Activated gamma-delta T cell treated with anti-CD3 and anti-CD28 coated beads, Interleukin-2, amount 50 U/mL, for 16 hours (primary cell): ENCODE measurements around the gene MIXL1.
A peak's percentile ranks its signal among the peaks of the same experiment; 100 is the strongest.
"Not testable (repeated sequence)": the region's sequence is repeated elsewhere in the genome, so short reads cannot be mapped to it uniquely, and the experiment has no call there.

Experiments
- DNase-seq: peaks from one replicate; pipeline ENCODE4 v3.0.0-alpha.2; 2020; ENCODE audit warnings: low read depth

MIXL1 gene

DNA sequence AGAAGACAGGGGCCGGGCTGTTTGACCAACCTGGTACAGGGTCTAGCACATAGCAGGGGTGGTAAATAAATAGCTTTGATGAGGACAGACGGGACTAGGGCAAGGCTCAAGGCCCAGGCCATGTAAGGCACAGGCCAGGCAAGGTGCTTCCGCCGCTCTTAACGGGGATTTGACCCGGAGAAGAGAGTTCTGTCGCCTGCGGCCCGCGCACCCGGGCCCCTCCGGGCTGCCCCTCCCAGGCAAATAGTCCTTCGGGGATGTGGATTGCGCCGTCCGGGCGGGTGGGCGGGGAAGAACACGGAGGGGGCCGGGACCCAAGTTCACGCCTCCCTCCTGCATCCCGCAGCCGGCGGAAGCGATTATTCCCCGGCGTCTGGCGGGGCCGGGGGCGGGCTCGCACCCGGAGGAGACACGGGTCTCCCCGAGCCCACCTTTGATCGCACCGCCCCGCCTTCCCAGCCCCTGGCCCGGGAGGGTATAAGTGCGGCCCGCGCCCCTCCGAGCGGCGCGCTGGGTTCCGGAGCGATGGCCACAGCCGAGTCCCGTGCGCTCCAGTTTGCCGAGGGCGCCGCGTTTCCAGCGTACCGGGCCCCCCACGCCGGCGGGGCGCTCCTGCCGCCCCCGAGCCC is at the start of gene MIXL1:
Gene MIXL1 (plus strand): TSS at position 508 of the 629 bp plus-strand sequence. CDS start 18 bp downstream, at position 526.
- DNase-seq = no peak

DNA sequence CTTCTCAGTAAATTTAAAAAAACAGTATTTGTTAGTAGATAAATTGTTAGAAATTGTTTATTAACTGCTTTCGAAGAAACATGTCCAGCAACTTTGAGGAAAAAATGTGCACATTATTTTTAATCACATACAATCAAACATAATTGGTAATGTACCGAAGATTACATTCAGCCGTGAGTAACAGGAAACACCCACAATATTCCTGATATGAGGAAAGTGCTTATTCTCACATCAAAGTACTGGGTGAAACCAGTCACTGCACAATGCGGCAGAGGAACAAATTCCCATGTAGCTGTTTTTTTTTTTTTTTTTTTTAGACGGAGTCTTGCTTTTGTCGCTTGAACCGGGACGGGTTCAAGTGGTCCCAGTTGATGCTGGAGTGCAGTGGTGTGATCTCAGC is 46.6 kb upstream of the MIXL1 start:
- no peak for DNase-seq

DNA sequence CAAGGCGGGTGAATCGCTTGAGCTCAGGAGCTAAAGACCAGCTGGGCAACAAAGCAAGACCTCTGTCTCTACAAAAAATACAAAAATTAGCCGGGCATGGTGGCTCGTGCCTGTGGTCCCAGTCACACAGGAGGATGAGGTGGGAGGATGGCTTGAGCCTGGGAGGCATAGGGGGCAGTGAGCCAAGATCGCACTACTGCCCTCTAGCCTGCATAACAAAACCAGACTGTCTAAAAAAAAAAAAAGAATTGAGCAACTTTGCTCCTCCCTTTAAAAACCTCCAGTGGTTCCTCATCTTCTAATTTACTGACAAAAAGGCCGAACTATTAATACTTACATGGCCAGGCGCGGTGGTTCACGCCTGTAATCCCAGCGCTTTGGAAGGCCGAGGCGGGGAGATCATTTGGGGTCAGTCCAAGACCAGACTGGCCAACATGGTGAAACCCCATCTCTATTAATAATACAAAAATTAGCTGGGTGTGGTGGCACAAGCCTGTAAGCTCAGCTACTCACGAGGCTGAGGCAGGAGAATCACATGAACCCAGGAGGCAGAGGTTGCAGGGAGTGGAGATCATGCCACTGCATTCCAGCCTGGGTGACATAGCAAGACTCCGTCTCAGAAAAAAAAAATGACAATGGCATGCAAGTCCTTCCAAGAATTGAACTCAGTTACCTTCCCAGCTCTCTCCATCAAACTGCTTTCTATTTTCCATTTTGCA is 41.3 kb upstream of the MIXL1 start:
- no peak for DNase-seq

DNA sequence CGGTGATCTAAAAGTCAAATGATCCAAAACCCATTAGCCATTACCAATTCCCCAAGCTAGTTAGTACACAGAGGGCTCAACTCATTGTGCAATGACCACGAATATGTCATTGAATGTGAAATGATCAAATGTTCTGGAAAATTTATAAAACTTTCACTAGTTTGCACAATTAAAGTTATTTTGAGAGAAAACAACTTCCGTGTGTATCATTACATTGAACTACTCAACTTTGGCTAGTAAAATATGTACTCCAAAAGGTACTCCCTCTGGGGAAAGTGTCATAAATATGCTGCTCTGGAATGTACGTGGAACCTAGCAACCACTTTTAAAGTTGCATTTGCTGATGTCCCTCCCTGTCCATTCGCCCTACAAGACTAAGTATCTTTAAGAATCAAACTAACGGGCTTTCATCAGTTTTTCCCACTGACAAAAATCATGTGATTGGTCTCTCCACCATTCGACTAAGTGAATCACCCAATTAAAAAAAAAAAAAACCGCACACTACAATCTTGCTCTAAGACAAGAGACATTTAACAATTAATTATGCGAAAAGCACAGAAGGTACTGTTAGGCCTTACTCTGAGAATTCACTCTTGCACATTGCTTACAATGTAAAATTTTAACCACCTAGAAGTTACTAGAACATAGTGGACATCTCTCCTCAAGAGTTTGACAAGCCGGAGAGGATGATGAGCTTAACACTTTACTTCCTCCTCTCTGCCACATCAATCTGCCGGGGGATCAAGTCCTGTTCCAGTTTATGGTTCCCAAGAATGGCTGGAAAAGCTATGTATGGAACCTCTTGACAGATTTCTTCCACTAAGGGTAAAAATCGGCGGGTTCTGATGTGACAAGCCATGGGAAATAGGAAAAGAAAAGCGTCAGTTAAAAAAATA is 38.1 kb upstream of the MIXL1 start:
- DNase-seq = no peak

DNA sequence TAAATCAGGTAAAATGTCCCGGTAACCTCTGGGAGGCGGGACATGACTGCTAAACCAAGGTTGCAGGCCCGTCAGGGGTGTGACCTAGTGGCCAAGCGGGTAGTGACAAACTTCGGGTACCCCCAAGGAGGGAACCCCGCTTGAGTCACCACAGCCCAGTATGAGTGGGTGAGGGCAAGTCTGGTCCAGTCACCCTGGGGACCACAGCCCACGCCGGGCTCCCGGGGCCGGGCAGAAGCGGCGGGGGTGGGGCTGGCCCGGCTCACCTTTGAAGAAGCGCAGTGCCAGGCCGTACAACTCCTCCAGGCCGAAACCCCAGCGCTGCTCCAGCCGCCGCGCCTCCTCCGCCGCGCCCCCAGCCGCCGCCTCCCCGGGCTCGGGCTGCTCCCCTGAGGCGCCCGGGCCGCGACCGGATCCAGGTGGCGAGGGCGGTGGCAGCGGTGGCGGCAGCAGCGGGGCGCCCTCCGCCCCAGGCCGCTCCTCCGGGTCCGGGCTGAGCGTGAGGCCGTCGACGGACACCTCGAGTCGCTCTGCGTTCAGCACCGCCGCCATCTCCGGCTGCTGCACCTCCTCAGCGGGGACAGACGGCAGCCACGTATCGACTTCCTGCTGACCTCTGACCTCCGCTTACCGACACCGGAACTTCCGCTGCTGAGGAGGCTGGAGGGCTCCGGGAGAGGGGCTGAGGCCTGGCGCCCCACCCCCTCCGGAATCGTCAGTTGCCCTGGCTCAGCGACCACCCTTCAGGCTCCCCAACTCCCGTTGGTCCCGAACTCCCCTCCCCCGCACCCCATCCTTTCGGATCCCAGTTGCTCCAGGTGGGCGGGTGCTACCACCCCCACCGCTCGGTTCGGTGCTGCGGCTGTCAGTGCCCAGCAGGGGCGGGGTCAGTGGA is 37.1 kb upstream of the MIXL1 start, which contains the start of gene ACBD3:
Gene ACBD3 (minus strand): TSS at position 618 of the 895 bp plus-strand sequence. CDS start 66 bp downstream, at position 552.
- DNase-seq = peak; percentile 74

DNA sequence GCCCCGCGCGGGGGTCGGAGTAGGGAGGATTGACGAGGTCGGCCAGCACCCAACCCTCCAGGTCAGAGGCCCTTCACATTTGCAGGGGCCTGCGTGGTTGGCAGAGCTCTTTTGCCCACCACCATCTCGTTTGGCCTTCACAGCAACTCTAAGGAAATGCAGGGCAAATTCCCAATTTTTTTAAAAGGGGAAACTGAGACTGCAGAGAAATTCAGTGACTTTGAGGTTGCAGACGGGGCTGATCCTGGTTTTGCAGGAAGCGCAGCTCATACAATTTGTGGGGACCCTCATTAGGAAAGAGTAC is 36.5 kb upstream of the MIXL1 start:
- DNase-seq = no peak

DNA sequence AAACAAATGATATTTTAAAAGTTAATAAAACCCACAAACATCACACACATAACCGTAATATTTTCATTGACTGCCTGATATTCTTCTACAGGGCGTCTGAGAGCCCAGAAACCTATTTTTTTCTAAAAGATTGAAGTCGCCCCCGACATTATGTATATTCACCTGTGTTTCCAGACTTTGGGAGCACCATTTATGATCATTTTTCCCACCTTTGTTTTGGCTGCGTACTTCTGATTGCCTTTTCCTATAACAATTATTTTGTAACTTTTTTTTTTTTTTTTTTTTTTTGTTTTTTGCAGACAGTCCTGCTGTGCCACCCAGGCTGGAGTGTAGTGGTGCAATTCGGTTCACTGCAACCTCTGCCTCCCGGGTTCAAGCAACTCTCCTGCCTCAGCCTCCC is 36.1 kb upstream of the MIXL1 start:
- no peak for DNase-seq

DNA sequence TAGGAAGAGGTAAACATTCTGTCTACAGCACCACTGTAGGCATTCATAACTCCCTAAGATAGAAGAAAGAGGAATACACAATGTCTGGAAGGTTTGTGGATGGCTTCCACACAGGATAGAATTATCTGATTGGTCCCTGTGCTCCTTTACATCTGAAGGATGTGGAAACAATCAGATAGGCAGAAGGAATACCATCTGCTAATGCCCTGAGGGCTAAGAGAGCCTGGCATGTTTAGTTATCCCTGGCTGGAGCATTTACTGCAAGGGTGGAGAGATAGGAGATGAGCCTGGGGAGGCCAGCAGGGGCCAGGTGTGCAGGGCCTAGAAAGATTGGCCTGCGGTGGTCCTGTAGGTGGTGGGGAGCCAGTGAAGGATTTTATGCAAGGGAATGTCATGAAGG is 28.3 kb upstream of the MIXL1 start:
- DNase-seq = no peak

DNA sequence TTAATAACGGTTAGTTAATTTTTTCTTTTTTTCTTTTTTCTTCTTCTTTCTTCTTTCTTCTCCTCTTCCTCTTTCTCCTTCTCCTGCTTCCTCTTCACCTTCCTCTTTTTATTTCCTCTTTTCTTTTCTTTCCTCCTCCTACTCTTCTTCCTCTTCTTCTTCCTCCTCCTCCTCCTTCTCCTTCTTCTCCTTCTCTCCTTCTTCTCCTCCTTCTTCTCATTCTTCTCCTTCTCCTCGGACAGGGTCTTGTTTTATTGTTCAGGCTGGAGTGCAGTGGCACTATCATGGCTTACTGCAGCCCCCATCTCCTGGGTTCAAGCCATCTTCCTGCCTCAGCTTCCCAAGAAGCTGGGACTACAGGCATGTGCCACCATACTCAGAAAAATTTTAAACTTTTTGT is 23.5 kb upstream of the MIXL1 start:
- no peak for DNase-seq

DNA sequence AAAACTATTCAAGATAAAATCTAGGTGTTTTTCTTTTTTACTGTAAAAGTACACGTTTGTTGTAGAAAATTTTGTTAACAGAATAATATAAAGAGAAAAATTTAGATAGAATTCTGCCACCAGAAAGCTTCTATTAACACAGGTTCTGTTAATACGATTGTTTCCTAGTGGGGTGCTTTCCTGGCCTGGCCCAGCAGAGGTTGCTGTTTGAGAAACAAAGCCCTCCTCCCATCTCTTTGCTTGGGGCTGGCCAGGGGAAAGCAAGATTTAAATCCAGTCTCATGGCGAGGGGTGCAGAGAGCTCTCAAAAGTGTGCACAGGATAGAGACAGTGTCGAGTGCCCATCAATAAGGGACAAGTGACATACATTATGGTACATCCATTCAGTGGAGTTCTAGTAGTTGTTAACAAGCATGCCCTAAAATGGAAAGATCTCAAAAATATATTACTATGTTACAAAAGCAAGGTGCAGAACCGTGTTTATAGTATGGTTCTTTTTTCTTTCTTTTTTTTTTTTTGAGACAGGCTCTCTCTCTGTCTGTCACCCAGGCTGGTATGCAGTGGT is 22.4 kb upstream of the MIXL1 start:
- no peak for DNase-seq

DNA sequence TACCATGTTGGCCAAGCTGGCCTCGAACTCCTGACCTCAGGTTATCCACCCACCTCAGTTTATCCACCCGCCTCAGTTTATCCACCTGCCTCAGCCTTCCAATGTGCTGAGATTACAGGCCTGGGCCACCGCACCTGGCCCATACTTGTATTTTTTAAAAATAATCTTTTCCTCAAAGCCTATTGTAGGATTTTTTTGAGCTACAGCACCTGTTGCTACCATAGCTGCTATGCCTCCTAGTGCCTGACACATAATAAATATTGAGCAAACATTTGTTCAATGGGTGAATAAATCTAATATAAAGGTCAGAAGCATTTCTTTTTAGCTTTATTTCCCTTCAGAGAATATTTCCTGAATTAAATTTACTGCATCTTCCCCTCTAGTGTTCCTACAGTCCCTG is 21.2 kb upstream of the MIXL1 start:
- no peak for DNase-seq

DNA sequence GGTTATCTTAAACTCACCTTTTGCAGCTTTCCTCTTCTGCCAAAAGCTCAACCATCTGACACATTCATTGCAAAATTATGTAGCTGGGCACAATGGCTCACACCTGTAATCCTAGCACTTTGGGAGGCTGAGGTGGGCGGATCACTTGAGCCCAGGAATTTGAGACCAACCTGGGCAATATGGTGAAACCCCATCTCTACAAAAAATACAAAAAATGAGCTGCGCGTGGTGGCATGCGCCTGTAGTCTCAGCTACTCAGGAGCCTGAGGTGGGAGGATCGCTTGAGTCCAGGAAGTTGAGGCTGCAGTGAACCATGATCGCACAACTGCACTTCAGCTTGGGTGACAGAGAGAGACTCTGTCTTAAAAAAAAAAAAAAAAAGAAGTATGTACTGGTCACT is 20.8 kb upstream of the MIXL1 start:
- DNase-seq = not testable (repeated sequence)

DNA sequence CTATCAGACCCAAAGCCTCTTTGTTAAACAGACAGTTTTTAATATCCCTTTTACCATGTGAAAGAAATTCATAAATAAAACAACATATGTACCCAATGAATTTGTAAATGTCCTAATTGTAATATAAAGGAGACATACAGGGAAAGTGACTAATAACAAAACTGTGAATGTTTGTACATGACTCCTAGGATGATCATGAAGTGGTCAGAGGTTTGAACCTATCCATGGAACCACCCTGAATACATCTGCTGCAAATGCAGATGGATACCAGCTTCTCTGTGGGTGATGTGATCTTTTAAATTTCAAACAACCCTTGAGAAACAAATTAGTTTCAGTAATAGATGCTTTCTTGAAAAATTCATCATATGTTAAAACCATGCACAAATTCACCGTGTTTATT is 20.2 kb upstream of the MIXL1 start:
- DNase-seq = no peak

DNA sequence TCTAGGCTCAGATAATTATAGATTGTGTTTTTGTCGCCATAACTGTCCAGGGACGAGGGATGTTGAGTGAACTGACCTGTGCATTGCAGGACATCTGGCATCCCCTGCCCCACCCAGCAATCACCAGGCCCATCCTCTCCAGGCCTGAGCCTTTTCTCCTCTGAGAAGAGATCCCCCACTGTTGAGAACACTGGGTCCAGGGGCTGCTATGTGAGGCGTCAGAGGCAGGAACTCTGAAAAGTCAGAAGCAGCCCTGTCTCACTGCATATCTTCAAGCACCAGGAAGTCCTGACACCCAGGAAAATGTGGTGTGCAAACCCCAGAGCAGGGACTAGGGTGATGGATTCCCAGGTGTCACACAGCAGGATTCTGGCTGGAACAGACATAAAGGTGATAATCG is 19.8 kb upstream of the MIXL1 start:
- no peak for DNase-seq

DNA sequence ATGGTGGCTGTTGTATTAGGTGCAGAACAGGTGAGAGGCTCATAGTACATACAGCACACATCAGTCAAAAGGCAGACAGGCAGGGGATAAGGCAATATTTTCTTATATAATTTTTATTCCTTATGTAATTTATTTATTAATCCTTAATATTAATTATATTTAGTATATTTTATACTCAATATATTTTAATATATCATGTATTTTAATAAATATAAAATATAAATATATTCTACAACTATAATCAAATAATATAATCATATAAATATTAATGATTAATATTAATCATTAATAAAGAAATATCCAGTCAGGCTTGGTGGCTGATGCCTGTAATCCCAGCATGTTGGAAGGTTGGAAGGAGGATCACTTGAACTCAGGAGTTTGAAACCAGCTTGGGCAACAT is 19.3 kb upstream of the MIXL1 start:
- DNase-seq = no peak

DNA sequence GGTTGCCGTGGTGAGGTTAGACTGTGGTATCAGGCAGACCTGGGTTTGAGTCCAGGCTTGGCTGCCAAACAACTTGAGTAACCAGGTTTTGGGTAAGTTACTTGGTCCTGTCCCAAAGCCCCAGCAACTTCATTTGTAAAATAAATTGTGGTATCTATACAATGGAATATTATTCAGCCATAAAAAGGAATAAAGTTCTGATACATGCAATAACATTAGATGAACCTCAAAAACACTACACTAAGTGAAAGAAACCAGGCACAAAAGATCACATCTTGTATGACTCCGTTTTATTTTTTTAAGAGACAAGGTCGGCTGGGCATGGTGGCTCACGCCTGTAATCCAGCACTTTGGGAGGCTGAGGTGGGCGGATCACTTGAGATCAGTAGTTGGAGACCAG is 16.4 kb upstream of the MIXL1 start:
- DNase-seq = no peak

DNA sequence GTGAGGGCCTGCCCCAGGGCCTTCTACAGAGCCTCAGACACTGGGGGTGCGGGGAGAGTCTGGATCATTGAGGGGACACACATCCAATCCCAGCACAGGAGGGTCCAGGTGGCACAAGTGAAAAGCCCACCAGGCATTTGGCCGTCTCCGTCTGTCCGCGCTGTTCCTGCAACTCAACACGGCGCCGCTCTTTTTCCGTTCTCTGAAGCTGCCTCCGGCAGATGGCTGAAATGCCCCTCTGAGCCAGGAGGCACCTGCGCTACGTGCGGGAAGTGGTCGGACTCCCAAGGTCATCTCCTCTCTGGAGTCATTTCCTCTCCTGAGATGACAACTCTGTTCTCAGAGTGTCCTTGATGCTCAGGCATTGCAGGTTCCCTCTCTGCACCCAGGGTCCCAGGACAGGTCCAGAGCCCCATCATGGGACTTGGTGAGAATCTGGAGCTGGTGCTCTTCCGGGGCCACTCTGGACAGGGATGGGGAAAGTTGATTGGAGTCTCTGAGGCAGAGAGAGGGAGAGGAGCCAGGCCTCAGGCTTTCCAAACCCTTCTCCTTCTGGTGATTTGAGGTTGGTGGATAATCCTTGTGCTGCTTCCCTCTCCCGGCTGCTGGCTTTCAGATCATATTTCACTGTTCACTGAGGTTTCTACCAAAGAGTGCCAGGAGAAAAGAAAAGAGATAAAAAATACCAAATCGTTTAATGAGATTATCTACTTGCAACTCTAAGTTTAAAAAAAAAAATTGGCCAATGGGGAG is 14.0 kb upstream of the MIXL1 start:
- DNase-seq = no peak

DNA sequence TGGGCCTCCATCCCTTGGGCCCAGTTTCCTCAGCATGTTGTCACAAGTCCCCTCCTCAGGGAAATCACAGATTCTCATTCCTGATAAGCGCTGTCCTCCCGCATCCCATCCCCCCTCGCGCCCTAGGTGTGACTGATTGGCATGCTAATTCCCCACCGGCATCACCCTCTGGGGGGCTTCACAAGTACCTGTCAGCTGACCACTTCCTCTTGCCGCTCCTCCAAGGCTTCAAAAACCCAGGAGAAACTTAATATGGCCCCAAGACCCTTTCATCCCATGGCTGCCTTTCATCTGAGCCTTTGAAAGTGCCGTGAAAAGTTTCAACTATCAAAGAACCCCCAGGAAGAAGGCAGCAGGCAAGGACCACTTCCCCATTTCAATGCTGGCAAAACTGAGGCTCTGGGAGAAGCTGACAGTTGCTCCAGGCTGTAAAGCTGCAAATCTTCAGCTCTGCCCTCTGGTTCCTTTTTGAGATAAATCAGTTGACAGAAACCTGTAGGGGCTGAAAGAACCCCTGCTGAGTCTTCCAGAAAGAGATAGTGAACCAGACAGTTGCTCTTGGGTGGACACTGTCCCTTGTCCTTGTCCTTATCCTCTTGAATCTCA is 12.8 kb upstream of the MIXL1 start:
- no peak for DNase-seq

DNA sequence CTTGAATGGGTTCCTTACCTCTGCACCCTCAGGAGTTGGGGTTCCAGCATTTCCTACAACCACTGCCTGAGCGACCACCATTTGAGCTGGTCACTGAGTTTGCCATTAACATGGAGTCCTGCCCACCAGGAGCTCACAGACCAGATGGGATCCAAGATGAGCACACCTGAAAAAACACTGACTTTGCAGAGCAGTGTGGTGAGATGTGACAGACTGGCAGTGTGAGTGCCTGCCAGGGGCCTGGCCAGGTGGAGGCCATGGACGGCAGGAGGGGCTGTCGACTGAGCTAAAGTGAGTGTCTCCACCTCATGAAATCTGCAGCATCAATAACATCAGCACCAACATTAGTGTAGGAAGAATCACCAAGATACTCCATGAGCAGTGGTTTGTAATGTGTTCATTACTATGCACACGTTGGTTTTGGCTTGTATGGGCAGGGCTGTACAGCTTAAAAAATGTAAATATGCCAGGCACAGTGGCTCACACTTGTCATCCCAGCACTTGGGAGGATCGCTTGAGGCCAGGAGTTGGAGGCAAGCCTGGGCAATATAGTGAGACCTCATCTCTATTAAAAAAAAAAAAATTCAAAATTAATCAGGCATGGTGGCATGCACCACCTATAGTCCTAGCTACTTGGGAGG is 12.2 kb upstream of the MIXL1 start:
- DNase-seq = no peak

DNA sequence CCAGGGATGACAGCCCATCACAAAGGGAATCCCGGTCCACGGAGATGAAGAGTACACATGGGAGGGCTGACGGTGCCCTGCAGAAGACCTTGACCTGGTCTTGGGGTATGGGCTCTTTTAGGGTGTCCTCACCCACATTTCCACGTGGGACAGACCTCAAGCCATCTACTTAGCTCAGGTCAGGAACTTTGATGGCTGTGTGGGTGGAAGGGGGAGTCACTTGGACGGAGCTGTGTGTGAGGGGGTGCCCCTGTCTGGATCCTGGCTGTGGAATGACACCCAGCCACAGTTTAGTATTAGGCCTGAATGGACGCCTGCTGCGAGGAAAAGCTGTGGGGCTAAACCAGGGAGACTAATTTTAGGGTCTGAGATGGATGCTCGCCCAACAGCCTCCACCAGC is 10.9 kb upstream of the MIXL1 start:
- no peak for DNase-seq
